ENCODE data around the gene CD83.

- TF ChIP-seq CTCF (IDR thresholded peaks at IDR 0.05) (no peak), ZFX (IDR thresholded peaks at IDR 0.05; ENCODE audit: borderline replicate concordance) (no peak)
Observed at GRCh38 chr6:14113976-14114375, 3.6 kb upstream of the CD83 start.

All from 22Rv1 (cell line).